Lower leg skin (tissue), 4 donors: ENCODE measurements around the gene KCNT1. TPM values are rescaled to one million over a fixed set of nuclear protein-coding genes. Genes with fewer than 3 reads are reported as not detected.

Experiments used
- DNase-seq, 2 donors: peaks; one replicate each; pipeline ENCODE4 v3.0.0-alpha.2; 2019; ENCODE audit warnings: low spot score in 2 of 2
- H3K4me3 ChIP-seq: fragments of 200-600 bp; sonication (generic); 2 replicates; pipeline ENCODE4 v1.5.1; 2017; ENCODE audit warnings: mild to moderate bottlenecking, low read depth; ENCODE audit not compliant: poor library complexity, severe bottlenecking
- POLR2A ChIP-seq, 2 donors: fragments of 450-650 bp; IDR thresholded peaks; one replicate each; pipeline ENCODE4 v1.6.1; 2016 to 2017; ENCODE audit warnings: antibody characterized with exemption in 2 of 2, mild to moderate bottlenecking in 1 of 2, moderate library complexity in 1 of 2
- WGBS, 2 donors: methylation state at CpG; one replicate each; pipeline ENCODE4 v1.1.5; 2018; 5-methylcytosine and 5-hydroxymethylcytosine counted together
- intact Hi-C: fragments of 100-400 bp; cut with DNase I; formaldehyde crosslinking; loops from one replicate; pipeline ENCODE4 v1.15.0; 2023; ENCODE audit warnings: low total_unique reads
- total RNA-seq, 4 donors: library from RNA; depleted of rRNA; stranded (reverse); fragments of >200 nt; gene quantifications; one replicate each; pipeline ENCODE4 v1.1.0, GENCODE V29; 2016
- TF ChIP-seq, protein P1 (sequence below), 3 donors: fragments of 450-650 bp; IDR thresholded peaks; one replicate each; pipeline ENCODE4 v1.5.1; 2016; ENCODE audit warnings: antibody characterized with exemption in 3 of 3, mild to moderate bottlenecking in 3 of 3, moderate library complexity in 2 of 3

Gene KCNT1
- total RNA-seq, 4 donors from 2014 or later = 0.10 TPM; not detected in 3

DNA sequence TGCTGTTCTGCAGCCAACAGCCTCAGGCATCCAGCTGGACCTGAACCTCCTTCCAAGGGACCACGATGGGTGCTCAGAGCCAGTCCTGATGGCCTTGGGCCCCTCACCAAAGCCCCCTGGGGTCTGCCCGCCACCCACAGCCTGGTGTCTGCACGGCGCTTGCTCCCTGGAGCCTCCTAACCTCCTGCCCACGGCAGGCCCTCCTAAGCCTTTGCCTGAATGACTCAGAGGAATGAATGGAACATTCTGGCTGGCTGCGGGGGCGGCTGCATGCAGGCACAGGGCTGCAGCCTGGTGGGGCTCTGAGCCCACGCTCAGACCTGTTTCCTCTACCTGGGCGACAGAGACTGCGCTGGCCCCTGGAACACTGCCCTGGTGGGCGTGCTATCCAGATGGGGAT is 9.6 kb upstream of the KCNT1 start:
- WGBS, 2 donors = 52 to 75% methylated on average over 6 to 11 of the region's 11 CpGs
- DNase-seq = no peak
- H3K4me3 ChIP-seq = no peak overlapping the region
- TF ChIP-seq, protein P1, sequence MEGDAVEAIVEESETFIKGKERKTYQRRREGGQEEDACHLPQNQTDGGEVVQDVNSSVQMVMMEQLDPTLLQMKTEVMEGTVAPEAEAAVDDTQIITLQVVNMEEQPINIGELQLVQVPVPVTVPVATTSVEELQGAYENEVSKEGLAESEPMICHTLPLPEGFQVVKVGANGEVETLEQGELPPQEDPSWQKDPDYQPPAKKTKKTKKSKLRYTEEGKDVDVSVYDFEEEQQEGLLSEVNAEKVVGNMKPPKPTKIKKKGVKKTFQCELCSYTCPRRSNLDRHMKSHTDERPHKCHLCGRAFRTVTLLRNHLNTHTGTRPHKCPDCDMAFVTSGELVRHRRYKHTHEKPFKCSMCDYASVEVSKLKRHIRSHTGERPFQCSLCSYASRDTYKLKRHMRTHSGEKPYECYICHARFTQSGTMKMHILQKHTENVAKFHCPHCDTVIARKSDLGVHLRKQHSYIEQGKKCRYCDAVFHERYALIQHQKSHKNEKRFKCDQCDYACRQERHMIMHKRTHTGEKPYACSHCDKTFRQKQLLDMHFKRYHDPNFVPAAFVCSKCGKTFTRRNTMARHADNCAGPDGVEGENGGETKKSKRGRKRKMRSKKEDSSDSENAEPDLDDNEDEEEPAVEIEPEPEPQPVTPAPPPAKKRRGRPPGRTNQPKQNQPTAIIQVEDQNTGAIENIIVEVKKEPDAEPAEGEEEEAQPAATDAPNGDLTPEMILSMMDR (IDR thresholded peaks at IDR 0.05) = no peak
- no peak for TF ChIP-seq POLR2A (IDR thresholded peaks at IDR 0.05)
- intact Hi-C loops = no loop called here

DNA sequence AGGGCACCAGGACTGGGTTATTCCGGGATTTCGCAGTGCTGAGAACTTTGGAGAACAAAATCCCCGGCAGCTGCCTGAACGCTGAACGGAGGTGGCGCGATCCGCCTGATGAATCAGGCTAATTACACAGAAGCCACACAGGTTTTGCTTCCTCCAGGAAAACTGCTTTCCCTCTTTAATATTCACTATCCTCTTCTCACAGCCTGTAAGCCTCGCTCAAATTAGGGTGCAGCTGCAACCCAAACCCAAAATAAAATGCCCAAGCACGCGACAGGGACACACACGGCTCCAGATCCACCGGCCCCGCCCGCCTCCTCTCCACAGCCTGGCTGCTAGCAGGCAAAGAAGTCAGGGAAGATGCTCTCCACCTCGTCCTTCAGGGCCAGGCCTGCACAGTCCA is 8.7 kb upstream of the KCNT1 start:
- DNase-seq = no peak
- intact Hi-C loops = no loop called here
- no peak overlapping the region for H3K4me3 ChIP-seq
- TF ChIP-seq POLR2A (IDR thresholded peaks at IDR 0.05) = no peak
- TF ChIP-seq, protein P1 (IDR thresholded peaks at IDR 0.05) = no peak
- WGBS, 2 donors = 33 to 46% methylated on average over 16 of the region's 16 CpGs

DNA sequence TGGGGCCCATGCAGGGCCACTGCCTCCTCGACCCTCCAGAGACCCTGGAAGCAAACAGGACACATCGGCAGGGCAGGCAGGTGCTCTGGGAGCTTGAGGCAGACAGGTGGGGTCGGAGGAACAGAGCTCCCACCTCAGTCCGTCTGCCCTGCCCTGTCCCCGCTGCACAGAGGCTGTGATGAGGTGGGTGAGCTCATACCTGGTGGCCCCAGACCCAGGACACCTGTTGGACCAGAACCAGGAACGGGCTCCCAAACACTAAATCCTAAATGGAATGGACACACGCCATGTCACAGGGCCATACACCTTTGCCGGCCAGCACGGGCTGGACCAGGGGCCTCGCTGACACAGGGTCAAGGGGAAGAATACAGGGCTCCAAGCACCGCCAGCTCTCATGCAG is 8.2 kb upstream of the KCNT1 start:
- TF ChIP-seq POLR2A (IDR thresholded peaks at IDR 0.05) = no peak
- TF ChIP-seq, protein P1 (IDR thresholded peaks at IDR 0.05) = no peak
- WGBS, 2 donors = 79 to 85% methylated on average over 11 of the region's 11 CpGs
- intact Hi-C loops = no loop called here
- no peak overlapping the region for H3K4me3 ChIP-seq
- DNase-seq = no peak

DNA sequence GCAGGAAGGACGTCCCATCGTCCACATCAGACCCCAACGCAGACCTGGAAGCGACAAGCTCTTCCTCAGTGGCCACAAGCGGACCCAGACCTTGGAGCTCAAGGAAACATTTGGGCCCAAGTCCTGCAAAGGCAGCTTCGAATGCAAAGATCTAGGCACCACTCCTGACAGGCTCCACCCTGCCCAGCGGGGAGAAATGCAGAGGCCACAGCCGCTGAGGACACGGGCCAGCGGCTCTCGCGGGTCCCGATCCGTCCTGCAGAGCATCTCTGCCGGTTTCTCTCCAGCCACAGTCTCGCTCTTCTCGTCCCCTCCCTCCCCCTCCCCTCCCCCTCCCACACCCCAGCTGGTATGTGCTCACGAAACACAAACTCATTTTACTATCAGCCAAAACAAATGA is 7.6 kb upstream of the KCNT1 start:
- TF ChIP-seq, protein P1 (IDR thresholded peaks at IDR 0.05) = no peak
- TF ChIP-seq POLR2A (IDR thresholded peaks at IDR 0.05) = no peak
- WGBS, 2 donors = 37 to 60% methylated on average over 5 to 17 of the region's 18 CpGs
- no peak overlapping the region for H3K4me3 ChIP-seq
- intact Hi-C loops = no loop called here
- no peak for DNase-seq

DNA sequence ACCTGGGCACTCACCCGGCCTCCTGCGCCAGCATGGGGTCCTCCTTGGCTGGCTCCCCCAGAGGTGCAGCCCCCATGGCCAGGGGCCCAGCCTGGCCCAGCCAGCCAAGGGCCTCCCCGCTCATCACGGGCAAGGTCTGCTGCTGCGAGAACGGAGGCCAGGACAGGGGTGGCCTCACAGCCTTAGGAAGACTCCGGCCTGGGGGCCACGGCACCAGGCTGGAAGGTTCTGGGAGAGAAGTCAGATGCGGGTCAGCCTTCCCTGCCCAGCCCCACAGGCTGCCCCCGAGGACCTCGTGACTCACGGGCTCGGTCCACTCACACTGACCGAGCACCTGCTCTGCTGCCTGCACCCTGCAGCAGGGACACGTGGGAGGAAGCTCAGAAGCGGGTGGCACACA is 6.9 kb upstream of the KCNT1 start:
- no peak for TF ChIP-seq POLR2A (IDR thresholded peaks at IDR 0.05)
- TF ChIP-seq, protein P1 (IDR thresholded peaks at IDR 0.05) = no peak
- 80 to 85% methylated on average over 6 to 11 of the region's 16 CpGs for WGBS, 2 donors

DNA sequence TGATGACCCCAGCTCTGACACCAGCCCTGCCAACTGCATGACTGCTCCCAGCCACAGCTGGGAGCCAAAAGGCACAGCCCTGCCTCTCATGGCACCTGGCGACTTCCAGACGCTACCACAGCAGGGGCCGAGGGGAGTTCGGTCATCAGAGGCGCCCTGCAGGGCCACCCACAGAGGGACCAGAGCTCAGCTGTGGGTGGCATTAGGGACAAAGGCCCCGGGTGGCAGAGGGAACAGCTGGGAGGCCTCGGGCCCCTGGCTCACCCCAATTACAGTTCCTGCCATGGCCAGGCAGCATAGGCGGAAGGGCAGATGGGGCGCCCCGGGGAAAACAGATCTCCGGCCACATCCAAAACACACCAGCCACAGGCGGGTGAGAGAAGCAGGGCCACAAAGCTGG is 6.3 kb upstream of the KCNT1 start:
- intact Hi-C loops = no loop called here

More for the DNA sequence above, 6.9 kb upstream of the KCNT1 start:
- no peak overlapping the region for H3K4me3 ChIP-seq
- intact Hi-C loops = no loop called here
- DNase-seq = no peak

More for the DNA sequence above, 6.3 kb upstream of the KCNT1 start:
- no peak overlapping the region for H3K4me3 ChIP-seq
- 73 to 87% methylated on average over 7 to 10 of the region's 12 CpGs for WGBS, 2 donors
- TF ChIP-seq POLR2A (IDR thresholded peaks at IDR 0.05) = no peak
- TF ChIP-seq, protein P1 (IDR thresholded peaks at IDR 0.05) = no peak
- no peak for DNase-seq
